HEK293 (cell line): ENCODE data around the gene ECM1.

ENCODE experiments used
- BCL11A ChIP-seq: fragments of 450-650 bp; formaldehyde crosslinking; IDR thresholded peaks from 2 replicates; pipeline ENCODE4 v1.5.1; 2016; ENCODE audit warnings: low read depth, missing biosample characterization, missing genetic modification characterization
- KLF16 ChIP-seq: fragments of 450-650 bp; formaldehyde crosslinking; IDR thresholded peaks from 2 replicates; pipeline ENCODE4 v1.5.1; 2017; ENCODE audit warnings: missing biosample characterization, missing genetic modification characterization
- MZF1 ChIP-seq: fragments of 450-650 bp; formaldehyde crosslinking; IDR thresholded peaks from 2 replicates; pipeline ENCODE4 v1.5.1; 2017; ENCODE audit warnings: missing biosample characterization, missing genetic modification characterization, borderline replicate concordance
- ZBTB1 ChIP-seq: fragments of 450-650 bp; formaldehyde crosslinking; IDR thresholded peaks from 2 replicates; pipeline ENCODE4 v1.5.1; 2016; ENCODE audit warnings: missing biosample characterization, missing genetic modification characterization
- ZFP37 ChIP-seq: fragments of 450-650 bp; formaldehyde crosslinking; IDR thresholded peaks from 2 replicates; pipeline ENCODE4 v1.5.1; 2016; ENCODE audit warnings: missing biosample characterization, missing genetic modification characterization
- ZNF133 ChIP-seq: fragments of 450-650 bp; formaldehyde crosslinking; IDR thresholded peaks from 2 replicates; pipeline ENCODE4 v1.5.1; 2016; ENCODE audit warnings: missing biosample characterization, missing genetic modification characterization
- ZNF140 ChIP-seq: fragments of 450-650 bp; formaldehyde crosslinking; IDR thresholded peaks from 2 replicates; pipeline ENCODE4 v1.5.1; 2016; ENCODE audit warnings: missing biosample characterization, missing genetic modification characterization
- ZNF529 ChIP-seq: fragments of 450-650 bp; formaldehyde crosslinking; IDR thresholded peaks from 2 replicates; pipeline ENCODE4 v1.5.1; 2017; ENCODE audit warnings: missing genetic modification characterization, missing biosample characterization; ENCODE audit not compliant: insufficient replicate concordance
- ZNF768 ChIP-seq: fragments of 450-650 bp; formaldehyde crosslinking; IDR thresholded peaks from 2 replicates; pipeline ENCODE4 v1.5.1; 2018; ENCODE audit warnings: missing biosample characterization, mild to moderate bottlenecking, missing genetic modification characterization
- ZNF785 ChIP-seq: fragments of 450-650 bp; formaldehyde crosslinking; IDR thresholded peaks from 2 replicates; pipeline ENCODE4 v1.5.1; 2016; ENCODE audit warnings: missing biosample characterization, missing genetic modification characterization
- TF ChIP-seq, protein P1 (sequence below): fragments of 450-650 bp; formaldehyde crosslinking; IDR thresholded peaks from 2 replicates; pipeline ENCODE4 v1.5.1; 2016; ENCODE audit warnings: missing biosample characterization, missing genetic modification characterization
- TF ChIP-seq, protein P2 (sequence below): fragments of 450-650 bp; formaldehyde crosslinking; IDR thresholded peaks from 2 replicates; pipeline ENCODE4 v1.5.1; 2016; ENCODE audit warnings: missing biosample characterization, missing genetic modification characterization

DNA sequence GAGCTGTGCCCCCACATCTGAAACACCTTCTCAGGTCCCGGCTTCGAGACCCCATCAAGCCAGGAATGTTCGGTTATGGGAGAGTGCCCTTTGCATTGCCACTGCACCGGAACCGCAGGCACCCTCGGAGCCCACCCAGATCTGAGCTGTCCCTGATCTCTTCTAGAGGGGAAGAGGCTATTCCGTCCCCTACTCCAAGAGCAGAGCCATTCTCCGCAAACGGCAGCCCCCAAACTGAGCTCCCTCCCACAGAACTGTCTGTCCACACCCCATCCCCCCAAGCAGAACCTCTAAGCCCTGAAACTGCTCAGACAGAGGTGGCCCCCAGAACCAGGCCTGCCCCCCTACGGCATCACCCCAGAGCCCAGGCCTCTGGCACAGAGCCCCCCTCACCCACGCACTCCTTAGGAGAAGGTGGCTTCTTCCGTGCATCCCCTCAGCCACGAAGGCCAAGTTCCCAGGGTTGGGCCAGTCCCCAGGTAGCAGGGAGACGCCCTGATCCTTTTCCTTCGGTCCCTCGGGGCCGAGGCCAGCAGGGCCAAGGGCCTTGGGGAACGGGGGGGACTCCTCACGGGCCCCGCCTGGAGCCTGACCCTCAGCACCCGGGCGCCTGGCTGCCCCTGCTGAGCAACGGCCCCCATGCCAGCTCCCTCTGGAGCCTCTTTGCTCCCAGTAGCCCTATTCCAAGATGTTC, 45.6 kb downstream of the ECM1 start:
- TF ChIP-seq, protein P1, sequence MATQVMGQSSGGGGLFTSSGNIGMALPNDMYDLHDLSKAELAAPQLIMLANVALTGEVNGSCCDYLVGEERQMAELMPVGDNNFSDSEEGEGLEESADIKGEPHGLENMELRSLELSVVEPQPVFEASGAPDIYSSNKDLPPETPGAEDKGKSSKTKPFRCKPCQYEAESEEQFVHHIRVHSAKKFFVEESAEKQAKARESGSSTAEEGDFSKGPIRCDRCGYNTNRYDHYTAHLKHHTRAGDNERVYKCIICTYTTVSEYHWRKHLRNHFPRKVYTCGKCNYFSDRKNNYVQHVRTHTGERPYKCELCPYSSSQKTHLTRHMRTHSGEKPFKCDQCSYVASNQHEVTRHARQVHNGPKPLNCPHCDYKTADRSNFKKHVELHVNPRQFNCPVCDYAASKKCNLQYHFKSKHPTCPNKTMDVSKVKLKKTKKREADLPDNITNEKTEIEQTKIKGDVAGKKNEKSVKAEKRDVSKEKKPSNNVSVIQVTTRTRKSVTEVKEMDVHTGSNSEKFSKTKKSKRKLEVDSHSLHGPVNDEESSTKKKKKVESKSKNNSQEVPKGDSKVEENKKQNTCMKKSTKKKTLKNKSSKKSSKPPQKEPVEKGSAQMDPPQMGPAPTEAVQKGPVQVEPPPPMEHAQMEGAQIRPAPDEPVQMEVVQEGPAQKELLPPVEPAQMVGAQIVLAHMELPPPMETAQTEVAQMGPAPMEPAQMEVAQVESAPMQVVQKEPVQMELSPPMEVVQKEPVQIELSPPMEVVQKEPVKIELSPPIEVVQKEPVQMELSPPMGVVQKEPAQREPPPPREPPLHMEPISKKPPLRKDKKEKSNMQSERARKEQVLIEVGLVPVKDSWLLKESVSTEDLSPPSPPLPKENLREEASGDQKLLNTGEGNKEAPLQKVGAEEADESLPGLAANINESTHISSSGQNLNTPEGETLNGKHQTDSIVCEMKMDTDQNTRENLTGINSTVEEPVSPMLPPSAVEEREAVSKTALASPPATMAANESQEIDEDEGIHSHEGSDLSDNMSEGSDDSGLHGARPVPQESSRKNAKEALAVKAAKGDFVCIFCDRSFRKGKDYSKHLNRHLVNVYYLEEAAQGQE (tag by site-specific recombination) = no peak
- TF ChIP-seq, protein P2, sequence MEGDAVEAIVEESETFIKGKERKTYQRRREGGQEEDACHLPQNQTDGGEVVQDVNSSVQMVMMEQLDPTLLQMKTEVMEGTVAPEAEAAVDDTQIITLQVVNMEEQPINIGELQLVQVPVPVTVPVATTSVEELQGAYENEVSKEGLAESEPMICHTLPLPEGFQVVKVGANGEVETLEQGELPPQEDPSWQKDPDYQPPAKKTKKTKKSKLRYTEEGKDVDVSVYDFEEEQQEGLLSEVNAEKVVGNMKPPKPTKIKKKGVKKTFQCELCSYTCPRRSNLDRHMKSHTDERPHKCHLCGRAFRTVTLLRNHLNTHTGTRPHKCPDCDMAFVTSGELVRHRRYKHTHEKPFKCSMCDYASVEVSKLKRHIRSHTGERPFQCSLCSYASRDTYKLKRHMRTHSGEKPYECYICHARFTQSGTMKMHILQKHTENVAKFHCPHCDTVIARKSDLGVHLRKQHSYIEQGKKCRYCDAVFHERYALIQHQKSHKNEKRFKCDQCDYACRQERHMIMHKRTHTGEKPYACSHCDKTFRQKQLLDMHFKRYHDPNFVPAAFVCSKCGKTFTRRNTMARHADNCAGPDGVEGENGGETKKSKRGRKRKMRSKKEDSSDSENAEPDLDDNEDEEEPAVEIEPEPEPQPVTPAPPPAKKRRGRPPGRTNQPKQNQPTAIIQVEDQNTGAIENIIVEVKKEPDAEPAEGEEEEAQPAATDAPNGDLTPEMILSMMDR = no peak
- TF ChIP-seq MZF1 (tag by site-specific recombination) = no peak
- TF ChIP-seq ZBTB1 (tag by site-specific recombination) = no peak
- no peak for TF ChIP-seq ZNF529
- no peak for TF ChIP-seq ZNF133 (tag by site-specific recombination)
- TF ChIP-seq BCL11A (tag by site-specific recombination) = no peak
- no peak for TF ChIP-seq ZNF785 (tag by site-specific recombination)
- no peak for TF ChIP-seq ZNF140 (tag by site-specific recombination)
- no peak for TF ChIP-seq ZNF768 (tag by site-specific recombination)
- no peak for TF ChIP-seq KLF16 (tag by site-specific recombination)
- TF ChIP-seq ZFP37 (tag by site-specific recombination) = no peak
